HS-27A (cell line): ENCODE results near the gene ASRGL1.

Source experiments
- DNase-seq: peaks from one replicate; pipeline ENCODE4 v3.0.0-alpha.2; 2012; ENCODE audit warnings: low read depth, missing footprints

The ASRGL1 gene

DNA sequence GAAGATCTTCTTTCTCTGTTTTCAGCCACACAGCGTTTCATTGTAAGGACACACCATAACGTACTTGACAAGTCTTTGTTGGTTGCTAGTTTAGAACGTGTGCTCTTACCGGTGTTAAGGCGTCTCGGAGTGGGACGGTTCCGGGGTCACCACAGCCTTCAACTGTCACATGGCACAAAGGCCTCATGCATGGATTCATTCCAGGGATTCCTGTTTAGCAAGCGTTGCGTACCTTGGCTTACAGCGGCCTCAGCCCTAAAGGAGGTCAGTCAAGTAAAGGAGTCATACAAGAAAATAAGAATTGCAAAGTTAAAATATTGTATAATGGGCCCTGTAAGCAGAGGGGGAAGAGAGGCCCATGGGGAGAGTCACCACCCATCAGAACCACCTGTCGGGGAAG is 79.3 kb downstream of the ASRGL1 start:
- DNase-seq: no peak

DNA sequence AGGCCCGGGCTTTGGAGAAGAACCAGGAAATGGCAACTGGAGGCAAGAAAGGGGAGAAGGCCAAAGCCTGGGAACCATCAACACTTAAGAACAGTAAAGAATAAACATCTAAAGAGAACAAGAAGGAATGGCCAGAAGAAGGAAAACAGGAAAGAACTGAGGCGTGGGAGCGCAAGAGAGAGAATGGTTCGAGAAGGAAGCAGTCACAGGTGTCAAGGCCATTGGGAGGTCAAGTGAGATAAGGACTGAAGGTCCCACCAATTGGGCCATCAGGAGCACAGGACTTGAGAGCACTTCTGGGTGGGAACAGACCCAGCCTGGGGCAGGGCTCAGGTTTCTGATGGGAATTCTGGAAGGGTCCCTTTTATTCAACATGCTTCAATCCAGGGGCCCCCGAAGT is 80.9 kb downstream of the ASRGL1 start:
- DNase-seq: no peak

DNA sequence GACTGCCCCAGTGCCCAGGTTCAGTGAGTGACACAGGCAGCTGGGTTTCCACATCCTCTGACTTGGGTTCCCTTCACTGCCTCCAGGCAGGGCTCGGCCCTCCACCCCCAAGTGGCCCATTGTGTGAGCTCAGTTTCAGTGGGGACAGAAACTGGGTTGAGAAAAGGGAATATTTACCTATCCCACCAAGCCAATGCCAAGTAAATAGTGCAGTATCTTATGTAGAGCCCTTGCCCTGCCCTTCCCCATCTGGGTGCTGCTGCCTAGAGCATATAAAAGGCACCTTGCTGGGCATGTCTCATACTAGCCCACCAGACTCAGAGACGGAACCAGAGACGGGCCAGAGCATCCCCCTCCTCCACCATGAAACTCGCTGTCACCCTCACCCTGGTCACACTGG is 81.5 kb downstream of the ASRGL1 start, which contains the start of gene SCGB1A1:
Gene SCGB1A1 (plus strand): TSS at position 301 of the 400 bp plus-strand sequence. CDS start 63 bp downstream, at position 364.
- no peak for DNase-seq

DNA sequence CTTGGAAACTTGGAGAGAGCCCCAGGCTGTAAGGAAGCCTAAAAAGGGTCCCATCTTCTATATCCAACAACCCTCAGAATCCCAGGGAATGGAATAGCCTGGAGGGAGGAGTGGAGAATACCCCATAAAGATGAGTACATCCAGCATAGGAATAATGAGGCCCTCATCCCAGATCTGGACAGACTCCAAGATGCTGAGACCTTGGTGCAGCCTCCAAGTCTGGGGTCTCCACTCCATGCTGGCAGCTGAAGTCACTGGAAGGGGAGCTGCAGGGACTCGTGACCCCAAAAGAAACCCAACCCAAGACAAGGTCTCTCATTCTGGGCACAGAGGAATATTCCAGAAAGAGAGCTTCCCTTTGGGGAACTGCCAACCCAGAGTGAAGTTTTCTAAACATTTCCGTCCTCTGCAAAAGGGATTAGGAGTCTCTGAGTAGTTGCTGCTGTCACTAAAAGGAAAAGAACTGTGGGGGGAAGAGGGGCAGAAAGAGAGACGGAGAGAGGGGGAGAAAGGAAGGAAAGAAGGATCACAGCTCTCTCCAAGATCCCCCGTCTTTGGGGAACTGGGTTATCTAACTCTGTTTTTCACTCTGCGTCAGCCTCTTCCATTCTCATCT is 82.2 kb downstream of the ASRGL1 start:
- no peak for DNase-seq

DNA sequence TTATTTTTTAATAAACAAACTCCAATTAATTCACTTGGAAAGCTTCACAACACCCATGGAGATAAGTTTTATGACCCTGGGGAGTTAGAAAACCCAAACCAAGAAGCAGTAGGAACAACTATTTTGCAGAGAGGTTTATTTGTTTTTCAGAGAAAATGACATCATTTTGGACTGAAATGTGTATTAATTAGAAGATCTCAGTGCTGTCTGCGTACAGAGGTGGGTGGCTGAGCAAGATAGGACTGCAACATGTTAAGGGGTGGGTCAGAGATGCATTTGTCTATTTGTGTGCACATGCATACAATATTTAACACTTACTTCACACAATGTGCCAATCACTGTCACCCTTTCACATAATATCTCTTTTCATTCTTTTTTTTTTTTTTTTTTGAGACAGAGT is 82.7 kb downstream of the ASRGL1 start:
- no peak for DNase-seq

DNA sequence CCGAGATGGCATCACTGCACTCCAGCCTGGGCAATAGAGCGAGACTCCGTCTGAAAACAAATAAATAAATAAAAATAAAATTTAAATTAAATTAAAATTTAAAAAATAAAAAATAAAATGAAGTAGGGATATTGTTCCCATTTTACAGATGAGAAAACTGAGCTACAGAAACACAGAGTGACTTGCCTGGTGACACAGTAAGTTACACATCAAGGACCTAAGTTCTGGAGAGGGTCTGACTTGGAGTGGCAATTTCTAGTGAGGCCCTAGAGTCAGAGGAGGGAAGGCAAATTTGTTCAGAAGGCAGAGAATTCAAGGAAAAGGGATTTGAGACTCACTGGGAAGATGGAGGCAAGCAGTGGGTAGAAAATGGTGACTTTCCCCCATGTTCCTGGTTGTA is 83.6 kb downstream of the ASRGL1 start:
- no peak for DNase-seq

DNA sequence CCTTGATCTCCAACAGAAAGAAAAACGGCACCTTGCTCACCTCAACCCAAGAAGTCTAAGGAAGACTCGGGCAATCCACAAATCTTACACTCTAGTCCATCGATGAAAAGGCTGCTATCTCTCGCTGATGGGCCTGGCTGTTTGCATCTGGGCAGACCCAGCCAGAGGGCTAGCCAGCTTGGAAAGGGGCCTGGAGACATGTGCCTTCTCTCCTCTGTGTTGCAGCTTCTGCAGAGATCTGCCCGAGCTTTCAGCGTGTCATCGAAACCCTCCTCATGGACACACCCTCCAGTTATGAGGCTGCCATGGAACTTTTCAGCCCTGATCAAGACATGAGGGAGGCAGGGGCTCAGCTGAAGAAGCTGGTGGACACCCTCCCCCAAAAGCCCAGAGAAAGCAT is 84.7 kb downstream of the ASRGL1 start:
- no peak for DNase-seq

DNA sequence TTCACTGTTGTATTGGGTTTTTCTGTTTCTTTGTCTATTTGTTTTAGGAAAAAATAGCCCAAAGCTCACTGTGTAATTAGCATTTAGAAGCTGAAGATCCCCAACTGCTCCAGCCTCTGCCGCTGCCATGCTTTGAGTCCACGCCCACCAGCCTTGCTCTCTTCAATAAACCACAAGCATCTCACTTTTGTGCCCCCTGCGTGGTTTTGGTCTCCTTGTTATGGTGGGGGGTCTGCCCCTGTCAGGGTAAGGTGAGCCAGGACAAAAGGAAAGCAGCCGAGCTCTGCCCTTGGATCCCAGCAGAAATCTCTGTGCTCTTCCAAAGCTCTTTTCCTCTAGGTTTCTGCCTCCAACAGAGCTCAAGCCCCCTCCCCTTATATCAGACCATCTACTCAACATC is 85.8 kb downstream of the ASRGL1 start:
- no peak for DNase-seq

DNA sequence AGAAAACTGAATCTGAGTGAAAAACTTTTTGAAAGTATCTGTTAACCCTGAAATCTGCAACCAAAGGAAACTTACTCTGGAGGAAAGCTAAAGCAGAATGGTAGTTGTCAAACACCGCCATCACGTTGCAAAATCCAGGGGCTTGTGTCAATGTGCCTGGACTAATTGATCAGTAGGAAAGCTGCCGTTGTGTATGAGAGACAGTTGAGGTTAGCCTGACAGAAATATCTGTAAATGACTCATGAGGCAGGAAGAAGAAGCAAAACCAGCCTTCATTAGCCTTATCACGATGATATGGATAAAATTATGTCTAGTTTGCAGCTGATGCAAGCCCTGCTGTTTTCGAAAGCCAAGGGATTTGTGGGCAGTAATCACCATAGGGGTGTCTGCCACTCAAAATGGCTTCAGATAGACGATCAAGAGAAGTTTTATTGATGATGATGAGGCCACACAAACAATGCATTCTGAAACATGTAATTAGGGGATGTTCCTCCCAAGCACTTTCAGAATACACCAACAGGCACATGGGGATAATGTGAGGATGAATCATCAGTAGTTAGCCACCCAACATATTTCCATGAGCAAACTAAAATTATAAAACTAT is 90.5 kb downstream of the ASRGL1 start:
- DNase-seq: peak; percentile 58

DNA sequence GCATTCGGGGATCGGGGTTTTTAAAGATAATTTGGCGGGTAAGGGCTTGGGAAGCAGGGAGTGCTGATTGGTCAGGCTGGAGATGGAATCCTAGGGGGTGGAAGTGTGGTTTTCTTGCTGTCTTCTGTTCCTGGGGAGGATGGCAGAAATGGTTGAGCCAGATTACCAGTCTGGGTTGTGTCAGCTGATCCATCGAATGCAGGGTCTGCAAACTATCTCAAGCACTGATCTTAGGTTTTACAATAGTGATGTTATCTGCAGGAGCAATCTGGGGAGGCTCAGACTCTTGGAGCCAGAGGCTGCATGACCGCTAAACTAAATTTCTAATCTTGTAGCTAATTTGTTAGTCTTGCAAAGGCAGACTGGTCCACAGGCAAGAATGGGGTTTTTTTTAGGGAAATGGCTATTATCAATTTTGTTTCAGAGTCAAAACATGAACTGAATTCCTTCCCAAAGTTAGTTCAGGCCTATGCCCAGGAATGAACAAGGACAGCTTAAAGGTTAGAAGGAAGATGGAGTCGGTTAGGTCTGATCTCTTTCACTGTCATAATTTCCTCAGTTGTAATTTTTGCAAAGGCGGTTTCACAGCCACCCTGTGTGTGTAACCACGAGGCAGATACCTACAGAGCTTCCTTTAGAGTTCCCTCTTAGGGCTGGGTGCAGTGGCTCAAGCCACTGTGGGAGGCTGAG is 91.8 kb downstream of the ASRGL1 start:
- no peak for DNase-seq

DNA sequence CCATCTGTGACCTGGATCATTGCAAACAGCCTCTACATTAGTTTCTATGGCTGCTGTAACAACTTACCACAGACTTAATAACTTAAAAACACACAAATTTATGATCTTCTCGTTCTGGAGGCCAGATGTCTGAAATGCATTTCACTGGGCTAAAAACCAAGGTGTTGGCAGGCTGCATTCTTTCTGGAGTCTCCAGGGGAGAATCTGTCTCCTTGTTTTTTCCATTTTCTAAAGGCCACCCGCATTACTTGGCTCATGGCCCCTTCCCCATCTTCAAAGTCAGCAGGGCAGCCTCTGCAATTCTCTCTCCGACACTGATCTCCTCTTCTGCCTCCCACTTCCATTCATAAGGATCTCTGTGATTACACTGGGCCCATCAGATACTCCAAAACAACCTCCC is 93.2 kb downstream of the ASRGL1 start:
- no peak for DNase-seq

DNA sequence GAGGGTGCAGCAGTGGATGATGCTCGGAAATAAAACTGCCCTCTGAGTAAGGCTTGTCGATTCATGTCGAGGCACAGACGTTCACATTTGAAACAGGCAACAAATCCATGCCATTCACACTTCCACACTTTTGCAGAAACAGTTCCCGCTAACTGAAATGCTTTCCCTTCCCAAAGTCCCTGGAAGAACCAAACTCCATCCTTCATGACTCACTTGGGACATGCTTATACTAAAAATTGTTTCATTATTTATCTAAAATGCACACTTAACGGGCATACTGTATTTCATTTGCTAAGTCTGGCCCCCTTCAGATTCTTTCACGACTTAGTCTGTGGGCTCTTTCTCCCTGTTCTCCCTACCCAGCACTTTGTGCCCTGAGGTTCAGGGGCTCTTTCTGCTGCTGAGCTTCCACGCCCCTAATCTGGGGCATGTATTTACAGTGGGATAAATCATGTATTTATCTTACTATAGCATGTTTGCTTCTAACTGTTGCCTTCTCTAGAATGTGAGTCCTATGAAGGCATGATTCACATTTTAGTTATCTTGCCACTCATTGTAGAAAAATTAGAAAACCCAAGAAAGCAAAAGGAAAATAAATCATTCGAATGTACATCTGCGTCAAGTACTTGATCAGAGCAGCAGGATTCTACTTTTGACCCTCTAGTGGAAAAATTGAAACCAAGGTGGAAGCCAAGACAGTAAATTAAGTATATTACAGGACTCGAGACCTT is 94.1 kb downstream of the ASRGL1 start:
- peak; percentile 85 for DNase-seq

DNA sequence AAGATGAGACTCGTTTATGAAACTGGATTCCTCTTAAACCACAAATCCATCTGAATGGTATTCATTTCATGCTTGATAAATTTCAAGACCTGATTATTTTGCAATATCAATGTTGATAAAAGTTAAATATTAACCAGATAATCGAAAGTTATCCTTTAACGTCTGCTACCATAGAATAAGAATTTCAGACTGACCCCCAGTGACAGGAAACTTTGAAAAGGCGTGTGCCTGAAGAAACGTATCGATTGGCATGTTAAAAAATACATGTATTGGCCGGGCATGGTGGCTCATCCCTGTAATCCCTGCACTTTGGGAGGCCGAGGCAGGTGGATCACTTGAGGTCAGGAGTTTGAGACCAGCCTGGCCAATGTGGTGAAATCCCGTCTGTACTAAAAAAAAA is 95.4 kb downstream of the ASRGL1 start:
- no peak for DNase-seq

DNA sequence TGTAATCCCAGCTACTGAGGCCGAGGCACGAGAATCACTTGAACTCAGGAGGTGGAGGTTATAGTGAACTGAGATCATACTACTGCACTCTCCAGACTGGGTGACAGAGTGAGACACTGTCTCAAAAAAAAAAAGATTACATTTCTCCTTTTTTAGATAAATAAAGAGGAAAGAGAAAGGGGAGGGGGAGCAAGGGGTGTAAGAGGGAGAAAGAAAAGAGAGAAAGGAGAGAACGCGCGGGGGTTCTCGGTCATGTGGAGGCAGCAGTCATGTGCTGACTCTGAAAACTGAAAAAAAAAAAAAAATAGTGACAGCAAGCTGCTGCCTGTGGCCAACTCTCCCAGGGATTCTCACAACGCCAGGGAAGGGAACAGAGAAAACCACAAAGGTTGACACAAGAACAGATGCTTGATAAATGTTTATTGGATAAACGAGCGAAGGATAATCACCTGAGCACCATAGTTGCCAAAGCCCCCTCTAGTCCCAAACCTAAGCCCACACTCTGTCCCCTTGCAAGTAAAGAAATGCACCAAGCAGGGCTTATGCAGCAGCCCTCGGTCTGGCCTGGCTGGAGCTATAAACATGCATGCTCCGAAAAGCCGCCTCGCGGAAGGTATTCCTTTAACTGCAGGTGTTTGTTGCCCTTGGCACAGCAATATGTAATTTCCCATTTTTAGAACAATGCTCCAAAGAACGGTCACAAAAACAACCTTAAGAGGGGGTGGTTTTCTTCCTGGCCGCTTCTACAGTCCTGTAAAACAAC is 96.1 kb downstream of the ASRGL1 start:
- DNase-seq: no peak

DNA sequence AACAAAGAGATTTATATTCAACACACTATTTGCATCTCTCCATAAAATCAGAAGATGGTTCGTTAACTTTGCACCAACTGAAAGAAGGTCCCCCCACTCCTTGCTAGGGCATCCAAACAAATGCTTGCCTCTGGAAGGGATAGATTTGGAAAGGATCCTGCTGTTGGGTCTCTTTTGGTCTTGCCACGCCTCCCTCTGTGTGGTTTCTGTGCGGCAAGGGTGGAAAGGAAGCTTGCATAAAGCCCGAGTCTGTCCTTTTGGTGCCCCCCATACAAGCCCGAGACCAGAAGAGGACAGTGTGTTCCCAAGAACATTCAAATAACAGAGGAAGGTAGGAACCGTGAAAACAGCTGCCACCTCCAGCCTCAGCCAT is 96.6 kb downstream of the ASRGL1 start:
- DNase-seq: no peak

DNA sequence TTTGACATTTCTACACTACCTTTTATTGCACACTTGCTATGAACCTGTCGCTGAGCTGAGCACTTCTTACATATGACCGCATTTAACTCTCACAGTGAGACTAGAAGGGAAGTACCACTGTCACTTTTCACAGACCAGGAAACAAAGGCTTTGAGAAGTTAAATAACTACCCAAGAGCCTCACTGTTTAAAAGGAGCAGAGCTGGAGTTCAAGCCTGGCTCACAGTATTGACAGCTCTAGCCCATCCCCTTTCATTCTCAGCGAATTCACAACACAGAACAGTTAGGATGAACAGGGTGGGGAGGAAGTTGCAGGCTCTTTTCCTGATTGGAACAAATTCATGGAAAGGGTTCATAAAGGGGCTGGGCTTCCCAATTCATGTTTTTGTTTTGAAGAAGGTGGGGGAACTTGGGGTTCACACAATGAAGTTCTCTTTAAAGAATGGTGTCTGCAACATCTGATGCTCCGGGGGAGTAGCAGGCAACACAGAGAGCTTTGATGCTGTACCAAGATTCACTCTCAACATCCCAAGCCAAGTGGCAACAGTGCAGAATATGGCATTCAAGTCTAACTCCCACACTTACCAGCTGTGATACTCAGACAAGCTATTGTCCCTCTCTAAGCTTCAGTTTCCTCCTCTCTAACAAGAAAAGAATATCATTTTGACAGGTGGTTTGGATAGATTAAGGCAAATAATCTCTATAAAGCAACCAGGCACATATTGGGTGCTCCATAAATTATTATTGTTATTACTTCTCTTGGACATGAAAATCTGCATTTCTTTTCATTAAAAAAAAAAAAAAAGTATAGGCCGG is 98.8 kb downstream of the ASRGL1 start:
- DNase-seq: no peak

DNA sequence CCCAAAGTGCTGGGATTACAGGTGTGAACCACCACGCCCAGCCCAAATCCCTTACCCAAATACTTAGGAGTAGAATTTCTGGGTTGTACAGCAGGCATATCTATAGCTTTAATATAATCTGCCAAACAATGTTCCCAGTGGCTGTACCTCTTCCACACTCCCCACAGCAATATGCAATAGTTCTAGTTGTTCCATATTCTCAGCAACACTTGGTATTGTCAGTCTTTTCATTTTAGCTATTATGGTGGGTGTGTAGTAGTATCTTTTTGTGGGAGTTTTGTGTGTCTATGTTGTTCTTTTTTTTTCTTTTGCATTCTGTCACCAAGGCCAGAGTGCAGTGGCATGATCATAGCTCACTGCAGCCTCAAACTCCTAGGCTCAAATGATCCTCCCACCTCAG is 100.4 kb downstream of the ASRGL1 start:
- DNase-seq: no peak

DNA sequence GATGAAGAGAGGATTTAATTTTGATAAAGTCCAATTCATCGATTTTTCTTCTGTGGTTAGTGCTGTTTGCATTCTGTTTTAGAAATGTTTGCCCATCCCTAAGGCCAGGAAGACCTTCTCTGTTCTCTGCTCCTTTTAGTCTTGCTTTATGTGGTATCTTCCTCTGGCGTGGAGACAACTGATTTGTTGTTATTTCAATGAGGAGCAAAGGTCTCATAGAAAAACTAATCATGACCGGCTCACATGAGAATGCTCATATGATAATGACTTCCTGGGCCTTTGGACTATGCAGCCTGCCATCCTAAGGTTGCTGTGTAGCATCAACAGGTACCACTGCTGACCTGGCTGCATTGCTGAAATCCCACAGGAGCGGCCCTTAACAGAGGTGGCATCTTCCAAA is 101.4 kb downstream of the ASRGL1 start:
- DNase-seq: no peak

DNA sequence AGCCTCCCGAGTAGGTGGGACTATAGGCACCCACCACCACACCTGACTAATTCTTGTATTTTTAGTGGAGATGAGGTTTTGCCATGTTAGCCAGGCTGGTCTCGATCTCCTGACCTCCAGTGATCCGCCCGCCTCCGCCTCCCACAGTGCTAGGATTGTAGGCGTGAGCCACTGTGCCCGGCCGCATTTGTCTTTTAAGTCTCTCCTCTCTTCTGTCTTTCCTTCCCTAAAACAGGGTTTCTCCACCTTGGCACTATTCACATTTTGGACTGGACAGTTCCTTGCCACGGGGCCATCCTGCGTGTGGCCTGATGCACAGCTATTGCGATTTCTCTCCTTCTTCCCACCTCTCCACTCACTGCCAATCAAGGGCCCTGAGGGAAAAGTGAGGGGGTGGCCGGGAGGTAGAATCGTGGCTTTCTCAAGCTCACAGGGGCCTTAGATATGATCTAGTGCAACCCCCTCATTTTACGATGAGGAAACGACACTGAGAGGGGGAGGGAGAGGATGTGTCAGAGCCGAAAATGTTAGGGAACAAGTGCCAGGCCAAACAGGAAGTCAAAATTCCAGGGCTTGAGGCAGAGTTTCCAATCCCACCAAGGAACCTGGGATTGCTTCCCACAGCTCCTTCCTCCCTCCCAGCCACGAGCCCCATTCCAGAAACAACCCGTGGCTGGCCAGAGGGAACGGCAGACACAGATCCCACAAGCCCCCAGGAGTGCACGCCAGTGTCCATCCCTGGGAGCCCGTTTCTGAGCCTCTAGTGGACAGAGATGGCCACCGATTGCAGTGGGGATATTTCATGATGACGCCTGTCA is 102.7 kb downstream of the ASRGL1 start:
- DNase-seq: no peak
